Panc1 (cell line): ENCODE results near the gene PEPD. TPM values are rescaled to one million over a fixed set of nuclear protein-coding genes. Genes with fewer than 3 reads are reported as not detected.

Source experiments
- ATAC-seq: fragments of 200-7000 bp; cut with Tn5 transposase; 2 replicates; pipeline ENCODE4 v1.9.1; 2020; ENCODE audit warnings: mild to moderate bottlenecking, moderate library complexity
- BruUV-seq: library from RNA; stranded (reverse); fragments of 400-500 nt; replicated peaks from 2 replicates; lab custom pipeline; 2021; lab: Mats Ljungman, UMichigan
- CTCF ChIA-PET: fragments of 300-600 bp; sonication (Branson Sonifier 250); formaldehyde crosslinking; loops from one replicate; lab custom pipeline; 2022; ENCODE audit warnings: antibody characterized with exemption; lab: Charles Lee
- POLR2A ChIA-PET: fragments of 300-600 bp; sonication (Branson Sonifier 250); formaldehyde crosslinking; loops from one replicate; lab custom pipeline; 2022; ENCODE audit warnings: antibody characterized with exemption; lab: Charles Lee
- DNase-seq: peaks from one replicate; pipeline ENCODE4 v3.0.0-alpha.2; 2010; ENCODE audit warnings: low read depth, low spot score
- H3K27ac ChIP-seq: 2 replicates; pipeline ENCODE4 v1.5.1; 2011; ENCODE audit warnings: mild to moderate bottlenecking, low read length, inconsistent platforms
- H3K27me3 ChIP-seq: fragments of 200-500 bp; sonication (Bioruptor generic); 2 replicates; pipeline ENCODE4 v1.6.0; 2014; ENCODE audit warnings: low read length, inconsistent platforms; ENCODE audit not compliant: control insufficient read depth, insufficient read depth
- H3K36me3 ChIP-seq: fragments of 200-500 bp; sonication (Bioruptor generic); 2 replicates; pipeline ENCODE4 v1.5.1; 2014; ENCODE audit warnings: inconsistent platforms, mild to moderate bottlenecking, low read length, moderate library complexity; ENCODE audit not compliant: control insufficient read depth, insufficient read depth
- H3K4me1 ChIP-seq: 2 replicates; pipeline ENCODE4 v1.5.1; 2011; ENCODE audit warnings: inconsistent platforms, mild to moderate bottlenecking, low read length, moderate library complexity; ENCODE audit not compliant: control insufficient read depth, insufficient read depth
- H3K4me3 ChIP-seq, 2 experiments: 2 replicates each; pipeline ENCODE4 v1.5.1; 2011 to 2012; ENCODE audit warnings: low read depth in 2 of 2, low read length in 2 of 2, mild to moderate bottlenecking in 2 of 2, inconsistent platforms in 1 of 2, moderate library complexity in 1 of 2
- H3K9me3 ChIP-seq: fragments of 200-500 bp; sonication (Bioruptor generic); 2 replicates; pipeline ENCODE4 v1.5.1; 2014; ENCODE audit warnings: low read depth, mild to moderate bottlenecking, inconsistent platforms, low read length, moderate library complexity; ENCODE audit not compliant: control insufficient read depth, insufficient read depth
- CTCF ChIP-seq: fragments of 450-650 bp; IDR thresholded peaks from 2 replicates; pipeline ENCODE4 v1.5.1; 2017; ENCODE audit warnings: mild to moderate bottlenecking
- POLR2AphosphoS5 ChIP-seq: IDR thresholded peaks from 2 replicates; pipeline ENCODE4 v1.6.1; 2012; ENCODE audit warnings: mild to moderate bottlenecking, low read depth, low read length, moderate library complexity
- REST ChIP-seq, 2 experiments: IDR thresholded peaks; 2 replicates each; pipeline ENCODE4 v1.6.1; 2011 to 2012; ENCODE audit warnings: low read depth in 2 of 2, control low read depth in 1 of 2, low read length in 1 of 2, mild to moderate bottlenecking in 1 of 2, moderate library complexity in 1 of 2; ENCODE audit not compliant: insufficient read depth in 1 of 2
- SIN3A ChIP-seq: IDR thresholded peaks from 2 replicates; pipeline ENCODE4 v1.6.1; 2012; ENCODE audit warnings: low read depth, mild to moderate bottlenecking, low read length, moderate library complexity, borderline replicate concordance; ENCODE audit not compliant: insufficient read depth
- TCF7L2 ChIP-seq: IDR thresholded peaks from 2 replicates; pipeline ENCODE4 v1.6.1; 2011; ENCODE audit warnings: mild to moderate bottlenecking, low read depth, low read length, inconsistent platforms
- in situ Hi-C: cut with HindIII; loops from 2 replicates; pipeline ENCODE4 v1.10.0; 2016; ENCODE audit warnings: low sequenced_read_pairs, low pct_unique_long_range_greater_than_20kb
- intact Hi-C: fragments of 100-400 bp; cut with micrococcal nuclease; formaldehyde crosslinking; loops from one replicate; pipeline ENCODE4 v1.10.0; 2022; ENCODE audit not compliant: unreplicated experiment
- total RNA-seq: library from RNA; stranded (reverse); gene quantifications from one replicate; pipeline ENCODE4 v1.2.1, GENCODE V29; 2021; ENCODE audit not compliant: unreplicated experiment

The PEPD gene
- total RNA-seq, 1 experiment from 2014 or later = 102 TPM

GRCh38 chr19:33497778-33498175 lies 23.8 kb downstream of the PEPD start:
- Histone ChIP-seq H3K36me3 (no peaks in the 10 kb centered on the region), H3K27ac (no peak overlapping the region), H3K4me1 (no peaks in the 10 kb centered on the region), H3K27me3 (no peaks in the 10 kb centered on the region), H3K9me3 (no peaks in the 10 kb centered on the region), H3K4me3 (no peak overlapping the region)
- ATAC-seq (no peak), DNase-seq (no peak)
- CTCF ChIA-PET = no interaction called here
- no TSS peak for BruUV-seq
- intact Hi-C loops = no loop called here
- in situ Hi-C loops = no loop called here
- POLR2A ChIA-PET = no interaction called here
- TF ChIP-seq CTCF (no peak), REST (IDR thresholded peaks at IDR 0.05; ENCODE audit: insufficient read depth in 1 of 2, low read depth in 2 of 2, low read length in 1 of 2) (no peak)

GRCh38 chr19:33497131-33497777 lies 24.3 kb downstream of the PEPD start:
- no TSS peak for BruUV-seq
- no peaks in the 10 kb centered on the region for H3K9me3 ChIP-seq
- H3K4me1 ChIP-seq = no peaks in the 10 kb centered on the region
- no peak overlapping the region for H3K27ac ChIP-seq
- in situ Hi-C loops (no loop called here), intact Hi-C loops (no loop called here)
- DNase-seq = no peak
- no peak for ATAC-seq
- ChIA-PET CTCF (no interaction called here), POLR2A (no interaction called here)
- no peaks in the 10 kb centered on the region for H3K36me3 ChIP-seq
- H3K4me3 ChIP-seq = no peak overlapping the region
- H3K27me3 ChIP-seq = no peaks in the 10 kb centered on the region
- TF ChIP-seq TCF7L2 (no peak), REST (IDR thresholded peaks at IDR 0.05; ENCODE audit: insufficient read depth in 1 of 2, low read depth in 2 of 2, low read length in 1 of 2) (no peak), CTCF (no peak), SIN3A (no peak), POLR2AphosphoS5 (no peak)
